ENCODE results near the gene PCDH15. TPM values are rescaled to one million over a fixed set of nuclear protein-coding genes. Genes with fewer than 3 reads are reported as not detected.

Gene PCDH15
- 0.25 TPM for total RNA-seq

DNA sequence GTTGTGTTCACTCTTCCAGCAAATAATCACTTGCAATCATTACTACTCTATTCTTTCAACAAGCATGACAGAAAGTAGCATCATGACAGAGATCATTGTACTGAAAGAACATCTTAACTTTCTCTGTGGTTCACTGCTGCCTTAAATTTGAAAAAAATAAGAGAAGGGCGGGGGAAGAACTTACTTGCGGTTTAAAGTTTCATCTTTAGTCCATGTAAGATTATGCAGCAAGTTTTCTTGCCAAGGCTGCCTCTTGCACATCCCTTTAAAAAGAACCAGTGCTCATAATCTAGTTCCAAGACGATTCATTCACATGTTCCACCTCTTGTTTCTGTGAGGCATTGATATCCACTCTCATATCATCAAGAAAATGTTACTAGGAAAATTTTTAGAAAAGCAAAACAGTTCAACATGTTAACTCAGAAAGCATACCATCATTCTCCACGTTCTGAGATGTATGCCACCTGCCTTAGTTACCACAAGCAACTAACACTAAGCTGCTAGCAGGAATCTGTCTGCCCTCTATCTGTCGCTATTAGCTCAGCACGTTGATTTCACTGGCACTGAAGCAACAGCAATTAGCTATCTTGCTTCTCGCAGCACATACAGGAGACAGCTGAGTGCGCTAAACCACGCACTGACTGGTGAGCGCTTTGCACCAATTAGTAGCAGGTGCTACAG is at the start of gene PCDH15:
TSS of gene PCDH15 (minus strand) at position 491 of the 681 bp plus-strand sequence. CDS start 136,969 bp downstream, outside the sequence.
- no peaks in the 10 kb centered on the region for H3K9me3 ChIP-seq

GRCh38 chr10:54843932-54844331 is 42.9 kb upstream of the PCDH15 start:
- no peaks in the 10 kb centered on the region for H3K4me1 ChIP-seq
- intact Hi-C loops (cut with DNase I), result no loop called here
- H3K27me3 ChIP-seq, result no peaks in the 10 kb centered on the region
- H3K9me3 ChIP-seq, result no peaks in the 10 kb centered on the region
- H3K27ac ChIP-seq, result no peak overlapping the region
- no peak for TF ChIP-seq POLR2A (IDR thresholded peaks at IDR 0.05)
- no peak for TF ChIP-seq POLR2AphosphoS5 (IDR thresholded peaks at IDR 0.05; ENCODE audit: insufficient read depth in 1 of 2, low read depth in 1 of 2)
- TF ChIP-seq CTCF (IDR thresholded peaks at IDR 0.05), result no peak
- DNase-seq (ENCODE audit: extremely low spot score in 2 of 2), result no peak
- no peaks in the 10 kb centered on the region for H3K36me3 ChIP-seq
- no peak overlapping the region for H3K4me3 ChIP-seq

More for the DNA sequence above, at the start of gene PCDH15:
- no peak for DNase-seq (ENCODE audit: extremely low spot score in 2 of 2)
- no peaks in the 10 kb centered on the region for H3K36me3 ChIP-seq
- no peak within 1 kb of the TSS for H3K4me3 ChIP-seq
- H3K27me3 ChIP-seq, result no peaks in the 10 kb centered on the region
- TF ChIP-seq CTCF (IDR thresholded peaks at IDR 0.05) (no peak), POLR2AphosphoS5 (IDR thresholded peaks at IDR 0.05; ENCODE audit: insufficient read depth in 1 of 2, low read depth in 1 of 2) (no peak), POLR2A (IDR thresholded peaks at IDR 0.05) (no peak)
- no peaks in the 10 kb centered on the region for H3K4me1 ChIP-seq
- H3K27ac ChIP-seq, result no peak within 1 kb of the TSS
- intact Hi-C loops (cut with DNase I), result no loop called here

DNA sequence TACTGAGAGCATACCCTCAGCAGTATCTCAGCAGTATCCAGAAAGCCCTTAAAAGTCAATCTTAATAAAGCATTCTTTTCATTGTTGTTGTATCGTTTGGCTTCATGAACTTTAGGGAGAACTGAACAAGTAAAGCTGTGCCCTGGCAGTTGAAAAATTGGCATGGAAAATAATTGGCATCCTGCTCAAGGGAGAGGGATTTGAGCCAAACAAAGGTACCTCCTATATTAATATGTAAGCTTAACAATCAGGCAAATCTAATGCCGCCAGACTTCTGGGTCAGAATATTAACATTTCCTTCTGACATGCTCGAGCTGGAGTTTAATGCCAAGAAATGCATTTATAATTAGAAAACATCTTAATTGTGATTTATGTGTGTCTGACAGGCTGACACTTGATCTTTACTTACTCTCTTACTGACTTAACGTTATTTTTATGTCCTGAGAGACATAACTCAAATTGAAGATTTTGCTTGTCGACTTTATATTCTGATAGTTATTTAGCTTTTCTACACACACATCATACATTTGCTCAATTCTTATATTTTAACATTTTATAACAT is 42.1 kb upstream of the PCDH15 start:
- Histone ChIP-seq H3K36me3 (no peaks in the 10 kb centered on the region), H3K9me3 (no peaks in the 10 kb centered on the region), H3K4me1 (no peaks in the 10 kb centered on the region), H3K27me3 (no peaks in the 10 kb centered on the region), H3K27ac (no peak overlapping the region), H3K4me3 (no peak overlapping the region)
- TF ChIP-seq POLR2A (IDR thresholded peaks at IDR 0.05) (no peak), POLR2AphosphoS5 (IDR thresholded peaks at IDR 0.05; ENCODE audit: insufficient read depth in 1 of 2, low read depth in 1 of 2) (no peak), CTCF (IDR thresholded peaks at IDR 0.05) (no peak)
- intact Hi-C loops (cut with DNase I), result no loop called here
- DNase-seq (ENCODE audit: extremely low spot score in 2 of 2), result no peak

DNA sequence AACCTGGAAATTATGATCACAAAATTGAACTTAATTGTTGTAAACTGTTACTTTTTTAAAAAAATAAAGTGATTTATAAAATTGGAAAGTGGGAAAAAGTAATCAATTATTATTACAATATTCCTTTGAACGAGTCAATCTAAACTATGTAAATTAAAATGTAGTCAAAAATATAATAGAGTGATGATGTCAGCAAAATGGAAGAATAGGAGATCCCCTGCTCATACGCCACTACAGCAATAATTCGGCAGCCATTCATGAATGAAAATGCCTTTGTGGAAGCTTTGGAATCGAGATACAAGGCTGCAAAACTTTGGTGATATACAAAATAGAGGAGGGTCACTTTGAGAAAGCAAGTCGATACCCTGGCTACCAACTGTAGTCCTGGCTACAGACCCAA is 36.4 kb upstream of the PCDH15 start:
- no peak for DNase-seq (ENCODE audit: extremely low spot score in 2 of 2)
- no peaks in the 10 kb centered on the region for H3K4me1 ChIP-seq
- no peak overlapping the region for H3K27ac ChIP-seq
- H3K36me3 ChIP-seq, result no peaks in the 10 kb centered on the region
- TF ChIP-seq CTCF (IDR thresholded peaks at IDR 0.05), result no peak
- intact Hi-C loops (cut with DNase I), result no loop called here
- H3K4me3 ChIP-seq, result no peak overlapping the region
- no peaks in the 10 kb centered on the region for H3K9me3 ChIP-seq
- no peaks in the 10 kb centered on the region for H3K27me3 ChIP-seq

DNA sequence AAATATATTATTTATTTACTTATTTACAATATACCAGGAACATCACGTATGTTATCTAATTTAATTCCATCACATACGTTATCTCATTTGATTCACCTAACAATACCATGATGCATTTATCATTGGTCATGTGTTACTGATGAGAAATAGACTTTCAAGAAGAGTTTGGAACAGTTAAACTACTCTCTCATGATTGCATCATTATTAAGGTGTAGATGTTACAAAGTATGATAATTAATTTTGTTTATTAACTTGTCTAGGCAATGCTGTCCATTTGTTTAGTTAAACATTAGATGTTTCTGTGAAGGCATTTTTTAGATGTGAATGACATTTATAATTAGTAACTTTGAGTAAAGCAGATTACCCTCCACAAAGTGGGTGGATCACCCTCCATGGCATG is 32.0 kb upstream of the PCDH15 start:
- Histone ChIP-seq H3K4me3 (no peak overlapping the region), H3K36me3 (no peaks in the 10 kb centered on the region), H3K9me3 (no peaks in the 10 kb centered on the region), H3K27ac (no peak overlapping the region), H3K27me3 (no peaks in the 10 kb centered on the region), H3K4me1 (no peaks in the 10 kb centered on the region)
- intact Hi-C loops (cut with DNase I), result no loop called here
- no peak for TF ChIP-seq CTCF (IDR thresholded peaks at IDR 0.05)
- TF ChIP-seq POLR2AphosphoS5 (IDR thresholded peaks at IDR 0.05; ENCODE audit: insufficient read depth in 1 of 2, low read depth in 1 of 2), result no peak
- no peak for TF ChIP-seq POLR2A (IDR thresholded peaks at IDR 0.05)
- DNase-seq (ENCODE audit: extremely low spot score in 2 of 2), result no peak
